Ammon's horn (tissue), 1 donor: ENCODE results near the gene MGAT5.

Experiments
- DNase-seq: peaks from one replicate; pipeline ENCODE4 v3.0.0-alpha.2; 2016; ENCODE audit warnings: low spot score

MGAT5 gene

GRCh38 chr2:134301099-134301927, 47.4 kb downstream of the MGAT5 start:
- no peak for DNase-seq

- no peak for DNase-seq
These were observed 48.0 kb downstream of the MGAT5 start for GRCh38 chr2:134301928-134302260.

- no peak for DNase-seq
These were observed 50.7 kb downstream of the MGAT5 start for GRCh38 chr2:134304394-134305108.

GRCh38 chr2:134305109-134305491, 51.2 kb downstream of the MGAT5 start:
- DNase-seq: no peak

- no peak for DNase-seq
These were observed 52.6 kb downstream of the MGAT5 start for GRCh38 chr2:134306521-134306920.

GRCh38 chr2:134307334-134307733, 53.5 kb downstream of the MGAT5 start:
- no peak for DNase-seq

- no peak for DNase-seq
These were observed 54.9 kb downstream of the MGAT5 start for GRCh38 chr2:134308474-134309385.

GRCh38 chr2:134310107-134311079, 56.5 kb downstream of the MGAT5 start:
- no peak for DNase-seq

GRCh38 chr2:134312482-134312881, 58.6 kb downstream of the MGAT5 start:
- no peak for DNase-seq

GRCh38 chr2:134314202-134314601, 60.3 kb downstream of the MGAT5 start:
- DNase-seq: no peak

GRCh38 chr2:134314681-134315368, 61.0 kb downstream of the MGAT5 start:
- no peak for DNase-seq

GRCh38 chr2:134315471-134315870, 61.6 kb downstream of the MGAT5 start:
- no peak for DNase-seq

- DNase-seq: no peak
These were observed 65.9 kb downstream of the MGAT5 start for GRCh38 chr2:134319596-134320254.

- no peak for DNase-seq
These were observed 67.1 kb downstream of the MGAT5 start for GRCh38 chr2:134320930-134321329.

GRCh38 chr2:134323777-134324176, 69.9 kb downstream of the MGAT5 start:
- no peak for DNase-seq

- no peak for DNase-seq
These were observed 70.6 kb downstream of the MGAT5 start for GRCh38 chr2:134324430-134324829.

GRCh38 chr2:134324947-134325346, 71.1 kb downstream of the MGAT5 start:
- no peak for DNase-seq

GRCh38 chr2:134325696-134326095, 71.8 kb downstream of the MGAT5 start:
- no peak for DNase-seq

GRCh38 chr2:134327367-134327766, 73.5 kb downstream of the MGAT5 start:
- no peak for DNase-seq

- no peak for DNase-seq
These were observed 77.2 kb downstream of the MGAT5 start for GRCh38 chr2:134331081-134331480.
